Adrenal gland (tissue), 12 donors: ENCODE measurements around the gene SERPINE2. TPM values are rescaled to one million over a fixed set of nuclear protein-coding genes. Genes with fewer than 3 reads are reported as not detected.
A peak's percentile ranks its signal among the peaks of the same experiment; 100 is the strongest.
"Not testable (repeated sequence)": the region's sequence is repeated elsewhere in the genome, so short reads cannot be mapped to it uniquely, and the experiment has no call there.

Experiments
- DNase-seq, 7 donors: peaks; one replicate each; pipeline ENCODE4 v3.0.0-alpha.2; 2019 to 2020
- H3K27ac ChIP-seq, 5 donors: fragments of 200-600 bp; sonication (generic) in 4 of 5; 1 replicate in 3 of 5; 2 replicates in 2 of 5; pipeline versions ENCODE4 v1.5.1 to v1.8.0; 2016 to 2020; ENCODE audit warnings: mild to moderate bottlenecking in 1 of 5
- H3K27me3 ChIP-seq: fragments of 200-600 bp; 2 replicates; pipeline ENCODE4 v1.8.0; 2021
- H3K36me3 ChIP-seq, 2 donors: fragments of 200-600 bp; replicated peaks in 1 of 2; 1 replicate in 1 of 2; 2 replicates in 1 of 2; pipeline versions ENCODE4 v1.5.1 to v1.8.0; 2018 to 2022
- H3K4me1 ChIP-seq, 2 donors: fragments of 200-600 bp; replicated peaks in 1 of 2; 1 replicate in 1 of 2; 2 replicates in 1 of 2; pipeline versions ENCODE4 v1.5.1 to v1.8.0; 2018 to 2021
- H3K4me3 ChIP-seq, 4 donors: fragments of 200-600 bp; sonication (generic) in 3 of 4; one replicate each; pipeline ENCODE4 v1.5.1; 2016 to 2018
- H3K9me3 ChIP-seq, 3 donors: fragments of 200-600 bp; sonication (generic) in 1 of 3; replicated peaks in 1 of 3; 1 replicate in 2 of 3; 2 replicates in 1 of 3; pipeline versions ENCODE4 v1.5.1 to v1.8.0; 2016 to 2021
- CTCF ChIP-seq, 6 experiments: fragments of 450-650 bp in 4 of 6; fragments of 200-600 bp in 2 of 6; sonication (generic) in 1 of 6; IDR thresholded peaks; 1 replicate in 5 of 6; 2 replicates in 1 of 6; pipeline versions ENCODE4 v1.5.1 to v1.8.0; 2016 to 2021; ENCODE audit warnings: antibody characterized with exemption in 6 of 6, mild to moderate bottlenecking in 2 of 6, moderate library complexity in 1 of 6
- POLR2A ChIP-seq, 2 donors: fragments of 450-650 bp; IDR thresholded peaks; one replicate each; pipeline ENCODE4 v1.6.1; 2017; ENCODE audit warnings: antibody characterized with exemption in 2 of 2, mild to moderate bottlenecking in 2 of 2, moderate library complexity in 1 of 2
- WGBS, 4 donors: extraction: QIAGEN DNeasy Blood & Tissue Kit in 2 of 4; methylation state at CpG; one replicate each; pipeline versions ENCODE4 v1.1.5 to v1.1.7; 2013 to 2017; 5-methylcytosine and 5-hydroxymethylcytosine counted together
- intact Hi-C, 2 donors: fragments of 100-400 bp; cut with DNase I; formaldehyde crosslinking; loops; one replicate each; pipeline versions ENCODE4 v1.14.1 to v1.15.0; 2022 to 2023
- polyA plus RNA-seq, 3 donors: library from polyadenylated mRNA; stranded (reverse); fragments of 200-250 nt in 2 of 3; fragments of 350-450 nt in 1 of 3; fragmentation: Illumina TruSeq in 1 of 3; extraction: RNeasy Lipid Tissue Mini Kit (QIAGEN cat#74804) in 1 of 3; gene quantifications; one replicate each; pipeline ENCODE4 v1.2.3, GENCODE V29; 2013 to 2014
- total RNA-seq, 9 donors: library from RNA; depleted of rRNA in 4 of 9; stranded (reverse); fragments of >200 nt in 4 of 9; fragments of 120-200 nt in 1 of 9; fragmentation: NEBNext Ultra II Directional in 1 of 9; extraction: Animal tissue kit (Norgen Biotek cat#: 25700) in 1 of 9; gene quantifications; one replicate each; pipeline versions ENCODE4 v1.1.0 to v1.2.4, GENCODE V29; 2013 to 2023
- donor health status: healthy with polysubstance abuse.
- donor health status: Bipolar disorder and iron deficiency.
- donor health status: DM: yes; HTN: yes; CAD: no.
- donor health status: DM: no; HTN: no; CAD: no.
- donor health status: DM: no; HTN: no; CAD: no.
- donor health status: DM: yes; HTN: yes; CAD: no.

Gene SERPINE2
- total and polyA plus RNA-seq, 12 donors: 6.2 to 61.6 (median 16.0) TPM

- no peaks in the 10 kb centered on the region for H3K36me3 ChIP-seq
- no peak for TF ChIP-seq CTCF (IDR thresholded peaks at IDR 0.05)
- no peak for TF ChIP-seq POLR2A (IDR thresholded peaks at IDR 0.05)
- H3K4me1 ChIP-seq: no peaks in the 10 kb centered on the region
- H3K27ac ChIP-seq: no peak overlapping the region
- H3K4me3 ChIP-seq: no peak overlapping the region
- intact Hi-C loops: no loop called here
- DNase-seq: no peak
- H3K27me3 ChIP-seq: no peaks in the 10 kb centered on the region
- H3K9me3 ChIP-seq: no peaks in the 10 kb centered on the region
- 71 to 81% (median 77%) methylated on average over 16 of the region's 16 CpGs for WGBS, 4 donors
Observed at GRCh38 chr2:224004105-224004695, 34.9 kb downstream of the SERPINE2 start.

GRCh38 chr2:224000662-224001061 lies 38.4 kb downstream of the SERPINE2 start:
- H3K36me3 ChIP-seq, H3K4me1 ChIP-seq, H3K27me3 ChIP-seq, intact Hi-C loops, H3K9me3 ChIP-seq, H3K27ac ChIP-seq, H3K4me3 ChIP-seq, DNase-seq: not testable (repeated sequence)
- 88 to 94% (median 91%) methylated on average over 5 of the region's 5 CpGs for WGBS, 4 donors

- DNase-seq: peak in 4 of 7 donors; percentile 4 to 41 (median 28)
- WGBS, 4 donors: 60 to 71% (median 64%) methylated on average over 8 to 11 of the region's 11 CpGs
- Histone ChIP-seq H3K4me3 (no peak overlapping the region), H3K9me3 (no peaks in the 10 kb centered on the region), H3K36me3 (no peaks in the 10 kb centered on the region), H3K27me3 (no peaks in the 10 kb centered on the region), H3K27ac (no peak overlapping the region), H3K4me1 (no peaks in the 10 kb centered on the region)
- TF ChIP-seq CTCF (IDR thresholded peaks at IDR 0.05): no peak
- TF ChIP-seq POLR2A (IDR thresholded peaks at IDR 0.05): no peak
- intact Hi-C loops: loop anchor here in 1 of 2 donors (5.0 kb wide), 1 partner anchor 282 kb away; no protein-coding TSS in a partner anchor
Observed at GRCh38 chr2:223999862-224000261, 39.2 kb downstream of the SERPINE2 start.

GRCh38 chr2:223998948-223999347 lies 40.1 kb downstream of the SERPINE2 start:
- Histone ChIP-seq H3K27ac (no peak overlapping the region), H3K36me3 (no peaks in the 10 kb centered on the region), H3K27me3 (no peaks in the 10 kb centered on the region), H3K4me1 (no peaks in the 10 kb centered on the region), H3K4me3 (no peak overlapping the region), H3K9me3 (no peaks in the 10 kb centered on the region)
- DNase-seq: no peak
- TF ChIP-seq CTCF (IDR thresholded peaks at IDR 0.05) (no peak), POLR2A (IDR thresholded peaks at IDR 0.05) (no peak)
- intact Hi-C loops: loop anchor here in 1 of 2 donors (5.0 kb wide), 1 partner anchor 283 kb away; no protein-coding TSS in a partner anchor
- 71 to 78% (median 76%) methylated on average over 2 of the region's 2 CpGs for WGBS, 4 donors

- no peaks in the 10 kb centered on the region for H3K4me1 ChIP-seq
- H3K9me3 ChIP-seq: no peaks in the 10 kb centered on the region
- no peak overlapping the region for H3K27ac ChIP-seq
- no peak for DNase-seq
- H3K36me3 ChIP-seq: no peaks in the 10 kb centered on the region
- intact Hi-C loops: loop anchor here in 1 of 2 donors (5.0 kb wide), 1 partner anchor 284 kb away; no protein-coding TSS in a partner anchor
- H3K27me3 ChIP-seq: no peaks in the 10 kb centered on the region
- 80 to 93% (median 84%) methylated on average over 5 of the region's 5 CpGs for WGBS, 4 donors
- H3K4me3 ChIP-seq: no peak overlapping the region
- TF ChIP-seq CTCF (IDR thresholded peaks at IDR 0.05) (no peak), POLR2A (IDR thresholded peaks at IDR 0.05) (no peak)
Observed at GRCh38 chr2:223997938-223998337, 41.1 kb downstream of the SERPINE2 start.
